ENCODE results near the gene ADGRL1.
"Not testable (repeated sequence)": the region's sequence is repeated elsewhere in the genome, so short reads cannot be mapped to it uniquely, and the experiment has no call there.

GRCh38 chr19:14243718-14244117, 37.7 kb upstream of the ADGRL1 start:
- TF ChIP-seq CTCF (conservative IDR thresholded peaks at IDR 0.05; ENCODE audit: low read depth, low read length); EZH2 (IDR thresholded peaks at IDR 0.05; ENCODE audit: low read length, unreplicated experiment): not testable (repeated sequence)
